Mesothelial cell of epicardium (in vitro differentiated cells): ENCODE data around the gene RASGEF1C. TPM values are rescaled to one million over a fixed set of nuclear protein-coding genes. Genes with fewer than 3 reads are reported as not detected.
A peak's percentile ranks its signal among the peaks of the same experiment; 100 is the strongest.

Experiments used
- DNase-seq, 2 experiments: peaks; one replicate each; pipeline ENCODE4 v3.0.0; 2021; ENCODE audit warnings: low spot score in 2 of 2; ENCODE audit not compliant: unreplicated experiment in 2 of 2
- H3K27ac Mint-ChIP-seq: 2 replicates; pipeline ENCODE4 v1.8.0; 2021; ENCODE audit warnings: mixed read lengths
- H3K27me3 Mint-ChIP-seq: 2 replicates; pipeline ENCODE4 v1.8.0; 2021; ENCODE audit warnings: low read depth, mixed read lengths
- H3K36me3 Mint-ChIP-seq: 2 replicates; pipeline ENCODE4 v1.8.0; 2021; ENCODE audit warnings: mixed read lengths
- H3K4me1 Mint-ChIP-seq: 2 replicates; pipeline ENCODE4 v1.8.0; 2021; ENCODE audit warnings: mixed read lengths
- H3K4me3 Mint-ChIP-seq: 2 replicates; pipeline ENCODE4 v1.8.0; 2021; ENCODE audit warnings: mild to moderate bottlenecking, moderate library complexity, mixed read lengths
- H3K9me3 Mint-ChIP-seq: 2 replicates; pipeline ENCODE4 v1.8.0; 2021; ENCODE audit warnings: mixed read lengths
- CTCF ChIP-seq: fragments of 200-600 bp; sonication (generic); IDR thresholded peaks from one replicate; pipeline ENCODE4 v1.5.0; 2021; ENCODE audit warnings: antibody characterized with exemption; ENCODE audit not compliant: unreplicated experiment
- total RNA-seq: library from RNA; stranded (reverse); gene quantifications from 3 replicates; pipeline ENCODE4 v1.2.1, GENCODE V29; 2021

RASGEF1C gene
- total RNA-seq, 1 donor from 2014 or later = 0.42 TPM

- H3K27me3 Mint-ChIP-seq = peaks cover 7% of the 10 kb centered on the region
- no peak overlapping the region for H3K4me3 Mint-ChIP-seq
- DNase-seq = no peak
- no peak for TF ChIP-seq CTCF
- no peaks in the 10 kb centered on the region for H3K4me1 Mint-ChIP-seq
- H3K27ac Mint-ChIP-seq = no peak overlapping the region
- no peaks in the 10 kb centered on the region for H3K9me3 Mint-ChIP-seq
- no peaks in the 10 kb centered on the region for H3K36me3 Mint-ChIP-seq
Observed at GRCh38 chr5:180077594-180078284, 131.3 kb downstream of the RASGEF1C start.

GRCh38 chr5:180075703-180076102 is 133.3 kb downstream of the RASGEF1C start:
- no peak overlapping the region for H3K27ac Mint-ChIP-seq
- peaks cover 7% of the 10 kb centered on the region for H3K27me3 Mint-ChIP-seq
- TF ChIP-seq CTCF = no peak

GRCh38 chr5:180074462-180074861 is 134.5 kb downstream of the RASGEF1C start:
- Mint-ChIP-seq H3K36me3 (no peaks in the 10 kb centered on the region), H3K27me3 (peaks cover 7% of the 10 kb centered on the region), H3K4me3 (no peak overlapping the region), H3K27ac (no peak overlapping the region), H3K9me3 (no peaks in the 10 kb centered on the region), H3K4me1 (peaks cover 13% of the 10 kb centered on the region)
- no peak for TF ChIP-seq CTCF
- no peak for DNase-seq

More at GRCh38 chr5:180075703-180076102, 133.3 kb downstream of the RASGEF1C start:
- DNase-seq = no peak
- H3K36me3 Mint-ChIP-seq = no peaks in the 10 kb centered on the region
- no peaks in the 10 kb centered on the region for H3K9me3 Mint-ChIP-seq
- H3K4me3 Mint-ChIP-seq = no peak overlapping the region
- peaks cover 3% of the 10 kb centered on the region for H3K4me1 Mint-ChIP-seq

- Mint-ChIP-seq H3K27me3 (peaks cover 4% of the 10 kb centered on the region), H3K9me3 (no peaks in the 10 kb centered on the region), H3K27ac (no peak overlapping the region), H3K36me3 (no peaks in the 10 kb centered on the region), H3K4me1 (peaks cover 30% of the 10 kb centered on the region), H3K4me3 (peak overlapping the region; percentile 50)
- no peak for TF ChIP-seq CTCF
- no peak for DNase-seq
Observed at GRCh38 chr5:180072556-180072955, 136.5 kb downstream of the RASGEF1C start.

GRCh38 chr5:180072256-180072548 is 136.8 kb downstream of the RASGEF1C start:
- peaks cover 32% of the 10 kb centered on the region for H3K4me1 Mint-ChIP-seq
- no peak overlapping the region for H3K27ac Mint-ChIP-seq
- no peaks in the 10 kb centered on the region for H3K9me3 Mint-ChIP-seq
- DNase-seq = no peak
- peaks cover 4% of the 10 kb centered on the region for H3K27me3 Mint-ChIP-seq
- H3K36me3 Mint-ChIP-seq = no peaks in the 10 kb centered on the region
- TF ChIP-seq CTCF = no peak
- peak overlapping the region; percentile 38 for H3K4me3 Mint-ChIP-seq
